NCI-H1694 treated with DMSO at 0.1 percent for 48 hours (cell line): Measurements from ENCODE around the gene EFNA2.
"Not testable (repeated sequence)": the region's sequence is repeated elsewhere in the genome, so short reads cannot be mapped to it uniquely, and the experiment has no call there.

Source experiments
- DNase-seq: peaks from one replicate; lab custom pipeline; 2025; lab: John Stamatoyannopoulos, UW

The EFNA2 gene

GRCh38 chr19:1285737-1286360, at the start of gene EFNA2:
Gene EFNA2 (plus strand): TSS chr19:1285873. CDS start chr19:1286169, 296 bp downstream.
- no peak for DNase-seq

GRCh38 chr19:1236576-1236975, 49.1 kb upstream of the EFNA2 start:
- DNase-seq = no peak

GRCh38 chr19:1237027-1237659, 48.5 kb upstream of the EFNA2 start:
- DNase-seq = no peak

- no peak for DNase-seq
Measured at GRCh38 chr19:1237754-1238368, 47.8 kb upstream of the EFNA2 start, which contains the start of gene CBARP. Gene CBARP (minus strand): TSS chr19:1238005. CDS start chr19:1236100, 1,905 bp downstream.

DNA sequence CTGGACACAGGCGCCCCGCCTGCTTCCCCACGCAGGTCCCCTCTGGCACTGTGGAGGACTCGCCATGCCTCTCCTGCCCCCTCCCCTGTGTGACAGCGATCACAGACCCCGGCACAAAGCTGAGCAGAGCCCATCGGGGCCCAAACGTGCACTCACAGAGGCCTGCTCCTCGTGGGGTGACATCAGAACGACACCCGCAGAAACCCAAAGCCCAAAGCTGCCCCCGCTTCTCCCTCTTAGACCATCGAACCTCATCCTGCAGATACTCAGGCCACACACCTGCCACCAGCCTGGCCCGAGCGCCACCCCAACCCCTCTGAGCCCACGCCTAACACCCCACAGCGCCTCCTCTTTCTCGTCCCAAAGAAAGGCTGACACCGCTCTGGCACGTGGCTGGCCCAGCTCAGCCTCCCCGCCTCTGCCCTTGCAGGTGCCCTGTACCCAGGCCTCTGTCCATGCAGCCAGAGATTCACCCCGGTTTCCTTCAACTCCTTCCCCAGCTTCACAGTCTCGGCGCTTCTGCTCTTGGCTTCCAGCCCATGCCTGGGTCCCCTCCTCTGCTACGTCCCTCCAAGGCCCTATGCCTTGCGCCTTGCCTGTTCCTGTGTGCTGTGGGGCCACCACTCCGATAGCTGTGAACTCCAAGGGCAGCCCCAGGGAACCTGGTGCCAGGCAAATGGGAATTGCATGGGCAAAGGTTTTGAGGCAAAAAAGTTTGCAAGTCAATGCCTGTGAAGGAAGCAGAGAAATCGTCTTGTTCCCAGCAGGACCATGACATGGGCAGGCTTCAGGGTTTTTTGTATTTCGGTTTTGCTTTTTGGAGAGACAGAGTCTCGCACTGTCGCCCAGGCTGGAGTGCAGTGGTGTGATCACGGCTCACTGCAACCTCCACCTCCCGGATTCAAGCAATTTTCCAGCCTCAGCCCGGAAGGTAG, 47.0 kb upstream of the EFNA2 start:
- DNase-seq = no peak

GRCh38 chr19:1239420-1239795, 46.3 kb upstream of the EFNA2 start:
- no peak for DNase-seq

DNA sequence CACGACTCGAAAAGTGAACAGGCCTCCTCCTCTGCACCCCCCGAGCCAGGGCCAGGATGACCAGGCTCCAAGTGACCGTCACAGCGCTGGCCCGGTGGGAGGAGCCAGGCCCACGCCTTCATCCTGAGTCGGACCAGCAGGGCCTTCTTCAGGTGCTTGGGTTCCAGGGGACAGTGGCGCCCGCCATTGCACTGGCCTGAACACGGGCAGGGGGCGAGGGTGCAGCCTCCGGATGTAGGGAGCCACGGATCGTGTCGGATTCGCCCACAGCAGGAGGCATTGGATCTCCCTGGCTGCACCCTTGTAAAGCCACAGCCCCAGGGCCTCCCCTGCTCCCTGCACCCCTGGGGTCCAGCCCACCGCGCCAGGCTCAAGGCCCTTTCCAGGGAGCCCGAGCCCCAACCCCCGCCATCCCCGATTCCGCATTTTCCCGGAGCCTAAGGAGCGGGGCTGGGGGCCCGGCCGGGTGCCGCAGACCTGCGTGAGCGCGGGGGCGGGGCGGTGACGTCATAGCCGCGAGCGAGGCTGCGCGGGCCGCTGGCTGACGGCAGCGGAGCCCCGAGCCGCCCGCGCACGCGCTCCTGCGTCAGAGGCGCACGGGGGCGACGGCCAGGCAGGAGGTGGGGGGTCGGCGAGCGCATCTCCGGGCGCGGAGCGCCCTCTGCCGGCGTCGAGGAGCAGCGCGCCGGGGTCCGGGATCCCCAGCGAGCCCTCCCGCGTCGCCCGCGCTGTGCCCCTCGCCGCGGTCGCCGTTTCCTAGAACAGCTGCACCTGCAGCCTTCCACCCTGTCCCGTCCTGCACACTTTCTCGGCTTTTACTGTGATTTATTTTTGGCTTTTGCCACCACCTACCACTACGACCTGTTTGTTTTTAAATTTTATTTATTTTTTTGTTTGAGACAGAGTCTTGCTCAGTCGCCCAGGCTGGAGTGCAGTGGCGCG, 45.6 kb upstream of the EFNA2 start:
- DNase-seq = peak; percentile 74

DNA sequence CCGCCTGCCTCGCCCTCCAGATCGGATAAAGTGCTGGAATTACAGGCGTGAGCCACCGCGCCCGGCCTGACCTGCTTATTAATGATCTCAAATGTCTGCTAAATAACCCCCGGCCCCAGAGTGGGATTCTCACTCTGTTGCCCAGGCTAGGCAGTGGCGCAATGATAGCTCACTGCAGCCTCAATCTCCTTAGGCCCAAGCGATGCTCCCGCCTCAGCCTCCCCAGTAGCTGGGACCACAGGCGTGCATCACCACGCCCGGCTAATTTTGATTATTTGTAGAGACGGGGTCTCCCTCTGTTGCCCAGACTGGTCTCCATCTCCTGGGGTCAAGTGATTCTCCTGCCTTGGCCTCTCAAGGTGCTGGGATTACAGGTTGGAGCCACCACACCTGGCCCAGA, 44.7 kb upstream of the EFNA2 start:
- no peak for DNase-seq

DNA sequence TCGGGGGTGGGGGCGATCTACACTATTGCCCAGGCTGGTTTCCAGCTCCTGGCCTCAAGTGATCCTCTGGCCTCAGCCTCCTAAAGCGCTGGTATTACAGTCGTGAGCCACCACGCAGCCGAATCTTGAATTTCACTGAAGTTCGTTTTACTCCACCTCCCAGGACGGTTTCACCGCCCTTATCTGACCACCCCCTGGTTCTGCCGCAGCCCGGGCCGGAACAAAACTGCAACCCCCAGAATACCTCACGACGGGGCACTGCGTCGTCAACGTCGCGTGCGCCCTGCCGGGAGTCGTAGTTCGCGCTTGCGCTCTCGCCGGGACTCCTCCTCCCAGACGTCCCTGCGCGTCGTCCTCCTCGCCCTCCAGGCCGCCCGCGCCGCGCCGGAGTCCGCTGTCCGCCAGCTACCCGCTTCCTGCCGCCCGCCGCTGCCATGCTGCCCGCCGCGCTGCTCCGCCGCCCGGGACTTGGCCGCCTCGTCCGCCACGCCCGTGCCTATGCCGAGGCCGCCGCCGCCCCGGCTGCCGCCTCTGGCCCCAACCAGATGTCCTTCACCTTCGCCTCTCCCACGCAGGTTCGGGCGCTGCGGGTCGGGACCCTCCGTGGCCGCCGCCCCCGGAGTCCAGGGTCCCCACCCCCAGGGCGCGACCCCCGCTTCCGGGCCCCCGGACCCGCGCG, 44.1 kb upstream of the EFNA2 start, which contains the start of gene ATP5F1D:
Gene ATP5F1D, plus strand, starts transcription at position 335 of the 679 bp plus-strand sequence. Its CDS starts 100 bp downstream, at position 435.
- DNase-seq = peak; percentile 72

DNA sequence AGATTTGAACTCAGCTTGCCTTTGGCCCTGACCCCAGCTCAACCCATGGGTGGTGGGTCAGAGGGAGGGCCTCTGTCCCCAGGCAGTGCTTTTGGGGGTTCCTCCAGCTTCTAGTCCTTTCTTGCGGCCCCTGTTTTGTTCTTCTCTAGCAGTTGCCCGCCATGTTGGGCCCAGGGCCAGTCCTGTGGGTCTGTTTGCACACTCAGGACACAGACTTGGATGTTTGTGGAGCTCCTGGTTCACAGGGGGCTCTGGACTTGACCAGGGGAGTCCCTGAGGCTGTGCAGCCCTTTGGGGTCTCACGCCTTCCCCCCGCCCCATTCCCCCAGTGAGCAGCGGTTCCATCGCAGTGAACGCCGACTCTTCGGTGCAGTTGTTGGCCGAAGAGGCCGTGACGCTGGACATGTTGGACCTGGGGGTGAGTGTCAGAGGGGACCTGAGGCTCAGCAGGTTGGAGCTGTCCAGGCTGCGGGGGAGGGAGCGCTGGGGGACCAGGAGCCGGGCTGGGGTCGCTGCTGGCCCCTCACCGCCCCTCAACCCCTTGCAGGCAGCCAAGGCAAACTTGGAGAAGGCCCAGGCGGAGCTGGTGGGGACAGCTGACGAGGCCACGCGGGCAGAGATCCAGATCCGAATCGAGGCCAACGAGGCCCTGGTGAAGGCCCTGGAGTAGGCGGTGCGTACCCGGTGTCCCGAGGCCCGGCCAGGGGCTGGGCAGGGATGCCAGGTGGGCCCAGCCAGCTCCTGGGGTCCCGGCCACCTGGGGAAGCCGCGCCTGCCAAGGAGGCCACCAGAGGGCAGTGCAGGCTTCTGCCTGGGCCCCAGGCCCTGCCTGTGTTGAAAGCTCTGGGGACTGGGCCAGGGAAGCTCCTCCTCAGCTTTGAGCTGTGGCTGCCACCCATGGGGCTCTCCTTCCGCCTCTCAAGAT, 41.6 kb upstream of the EFNA2 start:
- peak; percentile 65 for DNase-seq

DNA sequence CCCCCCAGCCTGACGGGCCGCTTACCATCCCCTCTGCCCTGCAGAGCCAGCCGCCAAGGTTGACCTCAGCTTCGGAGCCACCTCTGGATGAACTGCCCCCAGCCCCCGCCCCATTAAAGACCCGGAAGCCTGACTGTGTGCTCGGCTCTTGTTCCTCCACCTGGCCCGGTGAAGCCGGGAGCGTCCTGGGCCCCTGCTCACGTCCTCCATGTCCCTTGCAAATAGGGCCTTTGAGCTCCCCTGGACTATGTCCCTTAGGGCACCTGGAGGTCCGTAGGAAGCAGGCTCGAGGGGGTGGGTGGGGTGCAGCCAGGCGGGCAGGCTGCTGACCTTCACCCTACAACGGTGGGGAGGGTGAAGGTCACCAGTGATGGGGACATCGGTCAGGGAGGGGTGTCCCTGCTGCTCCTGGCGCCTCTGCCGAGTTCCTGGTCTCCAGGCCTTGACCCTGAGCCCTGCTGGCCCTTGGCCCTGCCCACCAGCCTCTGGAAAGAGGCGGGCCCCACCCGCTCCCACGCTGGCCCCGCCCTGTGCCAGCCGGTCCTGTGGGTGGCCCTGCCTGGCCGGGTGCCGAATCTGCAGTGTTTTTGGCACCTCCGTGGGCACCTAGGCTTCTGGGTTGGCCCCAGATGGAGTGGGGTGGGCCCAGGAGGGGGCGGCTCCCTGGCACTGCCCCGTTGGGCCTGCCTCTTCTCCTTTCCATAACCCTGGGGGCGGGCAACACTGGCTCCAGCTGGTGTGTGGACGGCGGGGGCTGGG, 40.8 kb upstream of the EFNA2 start:
- no peak for DNase-seq

GRCh38 chr19:1245494-1246264, 40.0 kb upstream of the EFNA2 start:
- no peak for DNase-seq

DNA sequence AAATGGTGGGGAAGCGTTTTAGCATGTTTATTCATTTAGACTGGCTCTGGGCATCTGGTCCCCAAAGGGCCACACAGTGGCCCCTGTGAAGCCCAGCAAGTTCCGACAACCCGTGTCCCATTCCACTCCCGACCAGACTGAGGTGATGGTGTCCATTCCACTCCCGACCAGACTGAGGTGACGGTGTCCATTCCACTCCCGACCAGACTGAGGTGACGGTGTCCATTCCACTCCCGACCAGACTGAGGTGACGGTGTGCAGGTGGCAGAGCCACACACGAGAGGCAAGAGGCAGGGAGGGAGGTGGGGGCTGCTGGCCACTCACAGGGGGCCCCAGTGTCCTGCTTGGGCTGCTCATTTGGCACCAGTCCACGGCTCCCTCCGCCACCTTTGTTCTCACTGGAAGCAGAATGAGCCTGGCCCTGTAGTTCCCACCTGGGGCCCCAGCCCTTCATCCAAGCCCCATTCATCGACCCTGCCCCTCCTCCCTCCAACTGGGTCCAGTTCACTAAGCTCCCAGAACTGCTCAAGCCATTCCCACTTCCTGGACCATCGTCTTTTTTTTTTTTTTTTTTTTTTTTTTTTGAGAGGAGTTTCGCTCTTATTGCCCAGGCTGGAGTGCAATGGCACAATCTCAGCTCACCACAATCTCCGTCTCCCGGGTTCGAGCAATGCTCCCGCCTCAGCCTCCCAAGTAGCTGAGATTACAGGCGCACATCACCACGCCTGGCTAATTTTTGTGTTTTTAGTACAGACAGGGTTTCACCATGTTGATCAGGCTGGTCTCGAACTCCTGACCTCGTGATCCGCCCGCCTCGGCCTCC, 39.2 kb upstream of the EFNA2 start:
- not testable (repeated sequence) for DNase-seq

GRCh38 chr19:1247748-1248138, 37.9 kb upstream of the EFNA2 start:
- DNase-seq = no peak

DNA sequence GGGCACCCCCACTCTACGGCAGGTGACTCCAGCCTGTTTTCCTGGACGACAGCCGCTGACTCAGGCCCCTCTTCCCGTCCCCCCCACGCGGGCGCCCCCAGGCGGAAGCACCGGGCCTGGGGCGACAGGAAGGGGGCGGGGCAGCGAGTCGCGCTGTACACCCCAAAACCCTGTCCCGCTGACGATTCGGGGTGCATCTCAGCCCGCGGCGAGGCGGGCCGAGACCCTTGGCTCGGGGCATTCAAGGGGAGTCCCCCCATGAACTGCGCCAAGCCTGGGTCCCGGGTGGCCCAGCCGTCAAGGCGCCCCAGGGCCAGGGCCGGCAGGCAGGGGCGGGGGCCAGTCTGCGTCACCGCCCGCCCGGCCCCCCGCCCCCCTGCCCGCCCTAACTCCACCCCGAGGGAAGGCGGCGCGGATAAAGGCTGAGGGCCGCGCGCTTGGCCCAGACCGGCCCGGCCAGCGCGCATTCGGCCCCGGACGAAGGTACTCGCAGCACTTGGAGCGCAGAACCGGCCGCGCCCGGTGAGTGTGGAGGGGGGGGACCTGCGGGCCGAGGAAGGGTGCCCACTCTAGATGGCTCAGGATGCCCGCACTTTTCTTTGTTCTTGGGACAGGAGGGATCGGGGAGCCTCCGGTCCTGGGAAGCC, 37.4 kb upstream of the EFNA2 start, which contains the start of gene MIDN:
Gene MIDN, plus strand, starts transcription at position 445 of the 647 bp plus-strand sequence. CDS start 1,714 bp downstream, outside the sequence.
- DNase-seq = no peak

GRCh38 chr19:1248786-1249297, 36.8 kb upstream of the EFNA2 start:
- peak; percentile 36 for DNase-seq
